GM12878 (cell line): ENCODE results near the gene TNS4.

Experiments
- ATF3 ChIP-seq: IDR thresholded peaks from 2 replicates; pipeline ENCODE4 v1.6.1; 2011; ENCODE audit warnings: low read depth, mild to moderate bottlenecking, low read length, moderate library complexity, borderline replicate concordance; ENCODE audit errors: extremely low read depth
- CTCF ChIP-seq, 3 experiments: IDR thresholded peaks in 2 of 3; conservative IDR thresholded peaks in 1 of 3; 2 replicates each; pipeline ENCODE4 v1.5.1; 2011; ENCODE audit warnings: low read depth in 3 of 3, low read length in 3 of 3, mild to moderate bottlenecking in 3 of 3, control low read depth in 2 of 3, moderate library complexity in 2 of 3, inconsistent platforms in 1 of 3, mixed read lengths in 1 of 3; ENCODE audit not compliant: control insufficient read depth in 2 of 3, insufficient read depth in 1 of 3; ENCODE audit errors: extremely low read depth in 1 of 3
- EP300 ChIP-seq, 2 experiments: fragments of 150-350 bp in 1 of 2; IDR thresholded peaks; 2 replicates each; pipeline ENCODE4 v1.6.1; 2011 to 2012; ENCODE audit warnings: low read depth in 2 of 2, low read length in 2 of 2, borderline replicate concordance in 1 of 2, improper control_type of control experiment in 1 of 2, inconsistent platforms in 1 of 2; ENCODE audit not compliant: control insufficient read depth in 1 of 2
- JUND ChIP-seq: IDR thresholded peaks from 2 replicates; pipeline ENCODE4 v1.6.1; 2012; ENCODE audit warnings: low read depth, mild to moderate bottlenecking, low read length, improper control_type of control experiment, moderate library complexity
- POLR2AphosphoS2 ChIP-seq: IDR thresholded peaks from 2 replicates; pipeline ENCODE4 v1.6.1; 2011; ENCODE audit warnings: low read depth, mild to moderate bottlenecking, low read length, improper control_type of control experiment, moderate library complexity
- TF ChIP-seq, protein P1 (sequence below): fragments of 450-650 bp; IDR thresholded peaks from 2 replicates; pipeline ENCODE4 v1.6.1; 2017; ENCODE audit warnings: mild to moderate bottlenecking

DNA sequence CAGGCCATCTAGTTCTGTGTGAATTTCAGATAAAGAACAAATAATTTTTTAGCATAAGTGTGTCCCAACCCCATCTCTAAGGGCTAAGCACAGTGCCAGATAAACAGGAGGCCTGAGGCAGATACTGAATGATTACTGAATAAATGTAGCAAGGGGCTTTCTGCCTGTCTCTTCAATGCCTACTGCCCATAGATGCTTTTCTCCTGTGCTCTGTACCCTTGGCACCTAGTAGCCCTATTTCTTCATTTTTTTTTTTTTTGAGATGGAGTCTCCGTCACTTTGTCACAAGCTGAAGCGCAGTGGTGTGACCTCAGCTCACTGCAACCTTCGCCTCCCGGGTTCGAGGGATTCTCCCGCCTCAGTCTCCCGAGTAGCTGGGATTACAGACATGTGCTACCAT lies 32.9 kb downstream of the TNS4 start:
- TF ChIP-seq CTCF (IDR thresholded peaks at IDR 0.05 in 2 of 3, conservative IDR thresholded peaks at IDR 0.05 in 1 of 3; ENCODE audit: control insufficient read depth in 2 of 3, extremely low read depth in 1 of 3, insufficient read depth in 1 of 3, low read depth in 3 of 3, low read length in 3 of 3) = no peak
- TF ChIP-seq EP300 (IDR thresholded peaks at IDR 0.05; ENCODE audit: borderline replicate concordance in 1 of 2, control insufficient read depth in 1 of 2, low read depth in 2 of 2, low read length in 2 of 2) = no peak
- TF ChIP-seq ATF3 = no peak
- TF ChIP-seq, protein P1, sequence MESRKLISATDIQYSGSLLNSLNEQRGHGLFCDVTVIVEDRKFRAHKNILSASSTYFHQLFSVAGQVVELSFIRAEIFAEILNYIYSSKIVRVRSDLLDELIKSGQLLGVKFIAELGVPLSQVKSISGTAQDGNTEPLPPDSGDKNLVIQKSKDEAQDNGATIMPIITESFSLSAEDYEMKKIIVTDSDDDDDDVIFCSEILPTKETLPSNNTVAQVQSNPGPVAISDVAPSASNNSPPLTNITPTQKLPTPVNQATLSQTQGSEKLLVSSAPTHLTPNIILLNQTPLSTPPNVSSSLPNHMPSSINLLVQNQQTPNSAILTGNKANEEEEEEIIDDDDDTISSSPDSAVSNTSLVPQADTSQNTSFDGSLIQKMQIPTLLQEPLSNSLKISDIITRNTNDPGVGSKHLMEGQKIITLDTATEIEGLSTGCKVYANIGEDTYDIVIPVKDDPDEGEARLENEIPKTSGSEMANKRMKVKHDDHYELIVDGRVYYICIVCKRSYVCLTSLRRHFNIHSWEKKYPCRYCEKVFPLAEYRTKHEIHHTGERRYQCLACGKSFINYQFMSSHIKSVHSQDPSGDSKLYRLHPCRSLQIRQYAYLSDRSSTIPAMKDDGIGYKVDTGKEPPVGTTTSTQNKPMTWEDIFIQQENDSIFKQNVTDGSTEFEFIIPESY = no peak
- TF ChIP-seq JUND = no peak
- no peak for TF ChIP-seq POLR2AphosphoS2
